Measurements from ENCODE around the gene GSTT2.
"Not testable (repeated sequence)": the region's sequence is repeated elsewhere in the genome, so short reads cannot be mapped to it uniquely, and the experiment has no call there.

GRCh38 chr22:23974836-23975352 lies 5.0 kb upstream of the GSTT2 start:
- TF ChIP-seq CTCF (IDR thresholded peaks at IDR 0.05; ENCODE audit: borderline replicate concordance, extremely low read depth, low read length, poor library complexity, severe bottlenecking); EZH2 (IDR thresholded peaks at IDR 0.05; ENCODE audit: borderline replicate concordance, low read depth, low read length, severe bottlenecking): not testable (repeated sequence)

Data from DND-41 (cell line).